Esophagus muscularis mucosa (tissue), 3 donors: ENCODE data around the gene UPF3A.

ENCODE experiments used
- POLR2AphosphoS5 ChIP-seq, 2 donors: sonication (generic); formaldehyde crosslinking; IDR thresholded peaks; one replicate each; pipeline ENCODE4 v1.6.1; 2017; ENCODE audit warnings: antibody characterized with exemption in 2 of 2
- TF ChIP-seq, protein P1 (sequence below), 3 experiments: fragments of 200-600 bp in 2 of 3; fragments of 450-650 bp in 1 of 3; sonication (generic) in 2 of 3; IDR thresholded peaks; one replicate each; pipeline ENCODE4 v1.5.1; 2017 to 2019; ENCODE audit warnings: antibody characterized with exemption in 3 of 3, mild to moderate bottlenecking in 2 of 3, moderate library complexity in 1 of 3

DNA sequence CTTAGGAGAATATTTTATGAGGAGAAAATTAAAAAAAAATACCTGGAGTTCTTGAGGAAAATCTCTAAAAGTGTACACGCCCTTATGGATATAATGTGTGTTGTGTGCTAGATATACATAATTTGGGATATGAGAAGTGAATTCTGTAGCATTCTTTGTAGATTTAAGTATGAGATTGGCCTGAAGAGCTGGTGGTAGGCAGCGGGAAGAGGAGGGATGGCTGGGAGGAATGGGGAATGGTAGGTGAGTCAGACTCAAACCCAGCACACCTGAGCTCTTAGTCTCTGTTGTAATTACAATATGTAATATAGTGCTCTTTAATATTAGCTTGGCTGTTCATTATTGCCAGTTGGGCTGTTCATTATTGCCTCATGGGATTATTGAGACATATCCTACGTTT is 39.9 kb downstream of the UPF3A start:
- TF ChIP-seq, protein P1, sequence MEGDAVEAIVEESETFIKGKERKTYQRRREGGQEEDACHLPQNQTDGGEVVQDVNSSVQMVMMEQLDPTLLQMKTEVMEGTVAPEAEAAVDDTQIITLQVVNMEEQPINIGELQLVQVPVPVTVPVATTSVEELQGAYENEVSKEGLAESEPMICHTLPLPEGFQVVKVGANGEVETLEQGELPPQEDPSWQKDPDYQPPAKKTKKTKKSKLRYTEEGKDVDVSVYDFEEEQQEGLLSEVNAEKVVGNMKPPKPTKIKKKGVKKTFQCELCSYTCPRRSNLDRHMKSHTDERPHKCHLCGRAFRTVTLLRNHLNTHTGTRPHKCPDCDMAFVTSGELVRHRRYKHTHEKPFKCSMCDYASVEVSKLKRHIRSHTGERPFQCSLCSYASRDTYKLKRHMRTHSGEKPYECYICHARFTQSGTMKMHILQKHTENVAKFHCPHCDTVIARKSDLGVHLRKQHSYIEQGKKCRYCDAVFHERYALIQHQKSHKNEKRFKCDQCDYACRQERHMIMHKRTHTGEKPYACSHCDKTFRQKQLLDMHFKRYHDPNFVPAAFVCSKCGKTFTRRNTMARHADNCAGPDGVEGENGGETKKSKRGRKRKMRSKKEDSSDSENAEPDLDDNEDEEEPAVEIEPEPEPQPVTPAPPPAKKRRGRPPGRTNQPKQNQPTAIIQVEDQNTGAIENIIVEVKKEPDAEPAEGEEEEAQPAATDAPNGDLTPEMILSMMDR (IDR thresholded peaks at IDR 0.05) = no peak
- no peak for TF ChIP-seq POLR2AphosphoS5 (IDR thresholded peaks at IDR 0.05)
